ENCODE data around the gene PPM1J. TPM values are rescaled to one million over a fixed set of nuclear protein-coding genes. Genes with fewer than 3 reads are reported as not detected.
A peak's percentile ranks its signal among the peaks of the same experiment; 100 is the strongest.

The PPM1J gene
- total RNA-seq, 1 experiment from 2014 or later, result 0.51 TPM

DNA sequence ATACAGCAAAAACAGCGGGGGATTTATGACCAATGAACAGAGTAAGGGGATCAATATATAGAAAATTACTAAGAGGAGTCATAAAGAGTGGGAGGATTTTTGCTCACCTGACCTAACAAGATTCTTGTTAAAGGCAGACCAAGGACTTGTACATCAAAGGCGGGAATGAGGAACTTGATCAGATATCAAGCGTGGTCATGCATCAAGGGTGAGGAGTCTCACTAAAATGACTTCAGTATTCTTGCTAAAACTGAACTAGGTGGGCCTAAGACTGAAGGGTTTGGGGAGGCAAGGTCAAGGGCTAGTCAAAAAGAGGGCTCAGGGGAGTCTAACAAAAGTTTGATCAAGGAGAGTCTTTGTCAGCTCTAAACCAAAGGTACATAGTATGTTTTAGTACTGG lies 38.6 kb downstream of the PPM1J start:
- ATAC-seq (no peak), DNase-seq (ENCODE audit: low read depth, low spot score) (no peak)
- in situ Hi-C loops (cut with HindIII; ENCODE audit: low pct_unique_long_range_greater_than_20kb, low sequenced_read_pairs), result no loop called here
- no peaks in the 10 kb centered on the region; the same call in 1 of the 2 replicates for H3K36me3 ChIP-seq (ENCODE audit: control insufficient read depth, insufficient read depth, low read length)
- TF ChIP-seq TCF7L2 (IDR thresholded peaks at IDR 0.05; ENCODE audit: low read depth, low read length) (no peak), POLR2AphosphoS5 (IDR thresholded peaks at IDR 0.05; ENCODE audit: low read depth, low read length) (no peak), SIN3A (IDR thresholded peaks at IDR 0.05; ENCODE audit: borderline replicate concordance, insufficient read depth, low read depth, low read length) (no peak)
- TF ChIP-seq, protein P1, sequence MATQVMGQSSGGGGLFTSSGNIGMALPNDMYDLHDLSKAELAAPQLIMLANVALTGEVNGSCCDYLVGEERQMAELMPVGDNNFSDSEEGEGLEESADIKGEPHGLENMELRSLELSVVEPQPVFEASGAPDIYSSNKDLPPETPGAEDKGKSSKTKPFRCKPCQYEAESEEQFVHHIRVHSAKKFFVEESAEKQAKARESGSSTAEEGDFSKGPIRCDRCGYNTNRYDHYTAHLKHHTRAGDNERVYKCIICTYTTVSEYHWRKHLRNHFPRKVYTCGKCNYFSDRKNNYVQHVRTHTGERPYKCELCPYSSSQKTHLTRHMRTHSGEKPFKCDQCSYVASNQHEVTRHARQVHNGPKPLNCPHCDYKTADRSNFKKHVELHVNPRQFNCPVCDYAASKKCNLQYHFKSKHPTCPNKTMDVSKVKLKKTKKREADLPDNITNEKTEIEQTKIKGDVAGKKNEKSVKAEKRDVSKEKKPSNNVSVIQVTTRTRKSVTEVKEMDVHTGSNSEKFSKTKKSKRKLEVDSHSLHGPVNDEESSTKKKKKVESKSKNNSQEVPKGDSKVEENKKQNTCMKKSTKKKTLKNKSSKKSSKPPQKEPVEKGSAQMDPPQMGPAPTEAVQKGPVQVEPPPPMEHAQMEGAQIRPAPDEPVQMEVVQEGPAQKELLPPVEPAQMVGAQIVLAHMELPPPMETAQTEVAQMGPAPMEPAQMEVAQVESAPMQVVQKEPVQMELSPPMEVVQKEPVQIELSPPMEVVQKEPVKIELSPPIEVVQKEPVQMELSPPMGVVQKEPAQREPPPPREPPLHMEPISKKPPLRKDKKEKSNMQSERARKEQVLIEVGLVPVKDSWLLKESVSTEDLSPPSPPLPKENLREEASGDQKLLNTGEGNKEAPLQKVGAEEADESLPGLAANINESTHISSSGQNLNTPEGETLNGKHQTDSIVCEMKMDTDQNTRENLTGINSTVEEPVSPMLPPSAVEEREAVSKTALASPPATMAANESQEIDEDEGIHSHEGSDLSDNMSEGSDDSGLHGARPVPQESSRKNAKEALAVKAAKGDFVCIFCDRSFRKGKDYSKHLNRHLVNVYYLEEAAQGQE (IDR thresholded peaks at IDR 0.05; ENCODE audit: insufficient read depth in 1 of 2, low read depth in 2 of 2, low read length in 1 of 2), result no peak
- TF ChIP-seq, protein P2, sequence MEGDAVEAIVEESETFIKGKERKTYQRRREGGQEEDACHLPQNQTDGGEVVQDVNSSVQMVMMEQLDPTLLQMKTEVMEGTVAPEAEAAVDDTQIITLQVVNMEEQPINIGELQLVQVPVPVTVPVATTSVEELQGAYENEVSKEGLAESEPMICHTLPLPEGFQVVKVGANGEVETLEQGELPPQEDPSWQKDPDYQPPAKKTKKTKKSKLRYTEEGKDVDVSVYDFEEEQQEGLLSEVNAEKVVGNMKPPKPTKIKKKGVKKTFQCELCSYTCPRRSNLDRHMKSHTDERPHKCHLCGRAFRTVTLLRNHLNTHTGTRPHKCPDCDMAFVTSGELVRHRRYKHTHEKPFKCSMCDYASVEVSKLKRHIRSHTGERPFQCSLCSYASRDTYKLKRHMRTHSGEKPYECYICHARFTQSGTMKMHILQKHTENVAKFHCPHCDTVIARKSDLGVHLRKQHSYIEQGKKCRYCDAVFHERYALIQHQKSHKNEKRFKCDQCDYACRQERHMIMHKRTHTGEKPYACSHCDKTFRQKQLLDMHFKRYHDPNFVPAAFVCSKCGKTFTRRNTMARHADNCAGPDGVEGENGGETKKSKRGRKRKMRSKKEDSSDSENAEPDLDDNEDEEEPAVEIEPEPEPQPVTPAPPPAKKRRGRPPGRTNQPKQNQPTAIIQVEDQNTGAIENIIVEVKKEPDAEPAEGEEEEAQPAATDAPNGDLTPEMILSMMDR (IDR thresholded peaks at IDR 0.05), result no peak
- no peaks in the 10 kb centered on the region for H3K9me3 ChIP-seq (ENCODE audit: control insufficient read depth, insufficient read depth, low read depth, low read length)
- ChIA-PET POLR2A (no interaction called here), CTCF (no interaction called here)
- no TSS peak for BruUV-seq (replicated peaks)
- intact Hi-C loops (cut with micrococcal nuclease; ENCODE audit: unreplicated experiment), result no loop called here
- H3K27ac ChIP-seq (ENCODE audit: low read length), result peak overlapping the region; percentile 34; the same call in 1 of the 2 replicates
- H3K4me3 ChIP-seq (ENCODE audit: low read depth in 2 of 2, low read length in 2 of 2), result peak overlapping the region in 1 of 2 experiments; percentile 73; a peak in 2 of 4 replicates
- peaks cover 24% of the 10 kb centered on the region for H3K4me1 ChIP-seq (ENCODE audit: control insufficient read depth, insufficient read depth, low read length)
- no peaks in the 10 kb centered on the region for H3K27me3 ChIP-seq (ENCODE audit: control insufficient read depth, insufficient read depth, low read length)

DNA sequence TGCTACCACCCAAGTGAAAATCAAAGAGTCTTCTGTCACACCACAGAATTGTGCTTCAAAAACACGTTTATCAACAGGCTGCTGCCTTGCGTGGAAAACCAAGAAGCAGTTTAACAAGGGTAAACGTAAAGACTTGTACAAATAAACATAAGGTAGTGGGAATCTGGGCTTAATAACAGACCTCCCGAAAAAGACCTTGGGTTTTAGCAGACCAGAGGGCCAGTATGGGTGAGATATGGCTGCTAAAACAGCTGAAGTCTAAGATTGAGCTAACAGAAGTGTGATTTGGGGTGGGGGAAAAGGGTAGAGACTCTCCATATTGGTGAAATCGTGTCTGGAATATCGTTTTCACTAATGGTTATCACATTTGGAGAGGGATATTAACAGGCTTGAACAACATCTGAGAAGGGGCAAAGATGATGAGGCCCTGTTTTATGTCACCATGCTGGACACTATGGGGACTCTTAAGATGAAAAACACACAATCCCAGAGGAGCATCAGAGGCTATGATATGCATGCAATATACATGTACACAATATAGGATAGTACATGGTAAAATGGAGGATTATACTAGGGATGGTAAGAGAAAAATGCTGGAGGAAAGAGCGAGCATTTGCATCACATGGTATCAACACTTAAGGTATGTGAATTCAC lies 39.3 kb downstream of the PPM1J start:
- no peaks in the 10 kb centered on the region; the same call in 1 of the 2 replicates for H3K36me3 ChIP-seq (ENCODE audit: control insufficient read depth, insufficient read depth, low read length)
- POLR2A ChIA-PET, result no interaction called here
- H3K4me1 ChIP-seq (ENCODE audit: control insufficient read depth, insufficient read depth, low read length), result peaks cover 24% of the 10 kb centered on the region
- CTCF ChIA-PET, result no interaction called here
- H3K9me3 ChIP-seq (ENCODE audit: control insufficient read depth, insufficient read depth, low read depth, low read length), result no peaks in the 10 kb centered on the region
- no TSS peak for BruUV-seq (replicated peaks)
- peak overlapping the region; percentile 73 to 79 for H3K4me3 ChIP-seq (ENCODE audit: low read depth in 2 of 2, low read length in 2 of 2)
- intact Hi-C loops (cut with micrococcal nuclease; ENCODE audit: unreplicated experiment) (no loop called here), in situ Hi-C loops (cut with HindIII; ENCODE audit: low pct_unique_long_range_greater_than_20kb, low sequenced_read_pairs) (no loop called here)
- DNase-seq (ENCODE audit: low read depth, low spot score) (no peak), ATAC-seq (no peak)
- TF ChIP-seq POLR2AphosphoS5 (IDR thresholded peaks at IDR 0.05; ENCODE audit: low read depth, low read length), result no peak
- H3K27me3 ChIP-seq (ENCODE audit: control insufficient read depth, insufficient read depth, low read length), result no peaks in the 10 kb centered on the region
- H3K27ac ChIP-seq (ENCODE audit: low read length), result peak overlapping the region; percentile 83

All from Panc1 (cell line).